Fibroblast of peridontal ligament (primary cell): Measurements from ENCODE around the gene ETFA.

Experiments
- DNase-seq: peaks from one replicate; pipeline ENCODE4 v3.0.0-alpha.2; 2010; ENCODE audit errors: extremely low read depth

ETFA gene

DNA sequence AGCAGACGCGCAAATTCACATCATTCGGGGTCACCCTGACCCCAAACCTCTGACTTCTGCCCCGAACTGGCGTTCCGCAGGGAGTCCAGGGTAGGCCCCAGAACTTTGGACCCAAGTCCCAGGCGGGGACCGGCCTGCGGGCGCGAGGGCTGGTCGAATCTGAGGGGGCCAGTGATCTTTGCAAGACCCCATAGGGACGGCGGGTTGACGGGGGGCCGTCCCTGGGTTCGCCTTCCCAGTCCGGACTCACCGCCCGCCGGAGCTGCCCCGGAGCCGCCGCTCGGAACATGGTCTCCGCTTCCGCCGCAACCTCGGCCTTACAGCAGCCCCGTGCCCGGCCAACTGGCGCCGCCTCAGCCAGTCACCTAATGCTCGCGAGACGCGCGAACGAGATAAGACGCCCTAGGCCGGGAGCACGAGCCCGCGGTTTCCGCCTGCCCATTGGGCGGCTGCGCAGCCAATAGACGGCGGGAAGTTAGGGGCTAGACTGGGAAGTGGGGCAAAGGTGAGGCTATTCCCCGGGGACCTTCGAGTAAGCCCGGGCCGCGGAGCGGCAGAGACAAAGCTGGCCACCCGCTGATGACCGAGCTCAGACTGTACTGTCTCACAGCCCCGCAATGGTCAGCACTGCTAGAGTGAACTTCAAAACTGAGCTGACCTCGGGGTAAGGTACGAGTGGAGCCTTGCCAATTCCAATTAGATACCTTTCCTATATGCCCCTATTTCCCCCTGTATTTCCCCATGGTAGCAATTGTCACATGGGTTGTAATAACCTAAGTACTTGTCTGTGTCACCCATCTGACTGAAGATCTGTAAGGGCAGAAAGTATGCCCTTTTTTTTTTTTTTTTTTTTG is at the start of gene ETFA:
TSS of gene ETFA (minus strand) at position 370 of the 854 bp plus-strand sequence. CDS start at position 289, 81 bp downstream.
- DNase-seq = peak; percentile 95

- DNase-seq = no peak
Observed at GRCh38 chr15:76360416-76360815, 49.1 kb upstream of the ETFA start.

- no peak for DNase-seq
Observed at GRCh38 chr15:76359152-76359551, 47.9 kb upstream of the ETFA start.

- no peak for DNase-seq
Observed at GRCh38 chr15:76358453-76358852, 47.2 kb upstream of the ETFA start.

- DNase-seq = no peak
Observed at GRCh38 chr15:76354823-76355440, 43.7 kb upstream of the ETFA start.

- no peak for DNase-seq
Observed at GRCh38 chr15:76353903-76354302, 42.6 kb upstream of the ETFA start.

DNA sequence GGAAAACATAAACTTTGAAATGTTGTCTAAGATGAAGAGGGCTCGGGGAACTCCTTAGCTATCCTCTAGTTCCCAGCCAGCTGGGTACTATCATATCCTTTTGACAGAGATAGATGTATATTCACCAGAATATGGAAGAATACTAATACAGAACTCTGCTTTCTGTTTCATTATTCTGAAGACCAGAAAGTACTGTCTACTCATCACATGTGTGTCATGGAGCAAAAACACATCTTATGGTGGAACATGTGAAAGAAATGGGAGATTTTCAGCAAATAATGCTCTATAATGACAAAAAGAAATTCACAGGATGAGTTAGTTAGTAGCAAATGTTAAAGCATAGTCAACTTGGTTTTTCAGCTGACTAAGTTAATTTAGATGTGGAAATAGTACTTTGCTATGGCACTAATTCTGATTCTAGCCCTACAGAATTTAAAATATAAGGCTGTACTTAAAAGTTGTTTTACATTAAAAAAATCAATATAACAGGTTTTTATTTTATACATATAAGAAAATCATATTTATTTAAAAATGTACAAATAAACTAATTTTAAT is 41.8 kb upstream of the ETFA start:
- no peak for DNase-seq

GRCh38 chr15:76349301-76350070 is 38.2 kb upstream of the ETFA start:
- DNase-seq = no peak

DNA sequence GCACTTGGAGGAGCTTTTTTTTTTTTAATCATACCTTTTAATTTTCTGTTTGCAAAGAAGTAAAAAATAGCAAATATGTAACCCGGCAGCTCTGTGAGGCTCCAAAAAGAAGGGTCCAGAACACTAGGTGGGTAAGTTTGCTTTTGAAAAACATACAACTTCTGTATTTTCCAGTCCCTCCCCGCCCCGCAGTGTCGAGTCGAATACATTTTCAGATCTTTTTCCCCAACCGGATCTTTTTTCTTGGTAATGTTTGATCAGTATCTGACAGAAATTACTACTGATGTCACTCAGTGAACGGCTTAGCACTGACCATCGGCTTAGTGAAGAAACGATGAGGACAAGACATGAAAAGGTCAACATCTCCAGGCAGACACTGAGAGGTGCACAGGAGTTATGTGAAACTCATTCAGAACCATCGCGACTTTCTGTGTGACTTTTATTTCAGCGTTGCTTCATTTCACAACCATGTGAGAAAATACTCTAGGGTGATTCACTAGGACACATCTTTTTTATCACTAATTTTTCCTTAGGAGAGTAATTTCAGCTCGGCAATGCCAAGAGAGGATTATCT is 36.3 kb upstream of the ETFA start:
- no peak for DNase-seq

DNA sequence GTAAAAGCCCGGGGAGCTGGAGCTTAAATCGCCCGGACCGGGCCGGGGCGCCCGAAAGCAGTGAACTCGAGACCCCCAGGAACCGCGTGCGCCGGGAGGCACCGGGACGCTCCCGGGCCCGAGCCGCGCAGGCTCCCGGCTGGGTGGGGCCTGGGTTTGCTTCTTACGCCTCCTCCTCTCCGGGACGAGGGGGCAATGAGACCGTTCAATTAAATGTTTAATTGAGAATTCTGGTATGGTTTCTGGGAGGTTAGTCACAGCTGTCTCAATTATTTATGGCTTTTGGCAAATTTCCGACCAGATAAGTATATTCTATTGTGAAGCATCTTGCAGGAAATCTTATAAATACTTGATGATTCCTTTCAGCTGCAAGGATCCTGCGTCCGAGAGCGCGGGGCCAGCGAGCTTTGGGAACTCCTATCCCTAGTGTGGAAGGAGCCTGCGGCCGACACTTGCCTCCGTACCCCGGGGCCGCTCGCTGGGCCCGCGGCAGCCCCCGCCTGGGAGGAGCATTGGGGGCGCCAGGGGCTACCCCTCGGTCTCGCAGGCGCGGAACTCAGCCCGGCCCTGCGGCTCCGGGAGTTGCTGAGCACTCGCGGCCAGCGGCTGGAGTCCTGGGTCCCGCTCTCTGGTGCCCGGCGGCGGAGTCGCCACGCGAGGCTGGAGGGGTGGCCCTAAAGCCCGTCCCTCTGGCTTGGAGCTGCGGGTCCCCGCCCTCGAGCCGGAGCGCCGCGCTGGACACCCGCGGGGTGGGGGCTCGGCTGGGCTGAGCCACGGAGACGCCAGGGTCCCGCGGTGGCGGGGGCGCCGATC is 35.6 kb upstream of the ETFA start:
- no peak for DNase-seq

DNA sequence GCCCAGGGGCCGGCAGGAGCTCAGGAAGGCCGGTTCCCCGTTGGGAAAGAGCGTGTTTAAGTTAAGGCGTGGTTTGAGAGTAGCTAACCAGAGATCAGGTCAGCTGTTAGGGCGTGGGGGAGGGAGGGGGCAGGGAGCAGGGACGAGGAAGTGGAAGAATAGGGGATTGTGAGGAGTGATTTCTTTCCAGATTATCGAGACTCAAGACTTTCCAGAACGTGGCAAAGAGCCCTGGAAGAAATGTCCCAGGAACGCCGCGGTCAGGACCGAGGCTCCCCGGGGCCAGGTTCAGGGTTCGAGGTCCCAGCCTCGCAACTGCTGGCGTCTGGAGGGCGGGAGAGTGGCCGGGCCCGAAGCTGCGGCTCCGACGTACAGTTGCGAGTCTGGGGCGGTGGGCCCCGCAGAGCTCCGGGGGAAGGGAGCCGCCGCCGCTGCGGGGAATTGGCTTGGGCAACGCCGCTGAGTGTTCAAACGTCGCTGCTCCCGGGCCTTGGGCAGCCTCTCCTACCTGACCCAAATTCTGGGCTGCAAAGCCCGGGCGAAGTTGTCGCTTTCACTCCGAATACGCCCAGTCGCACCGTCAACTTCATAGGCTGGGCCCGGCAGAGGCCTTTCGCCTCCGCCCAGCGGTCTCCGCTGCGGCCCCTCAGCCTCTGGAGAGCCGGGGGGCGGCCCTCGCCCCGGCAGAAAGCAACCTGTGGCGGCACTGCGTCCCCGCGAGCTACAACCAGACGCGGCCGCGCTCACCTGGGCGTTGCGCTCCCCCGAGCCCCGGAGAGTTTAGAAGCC is 34.8 kb upstream of the ETFA start:
- no peak for DNase-seq

DNA sequence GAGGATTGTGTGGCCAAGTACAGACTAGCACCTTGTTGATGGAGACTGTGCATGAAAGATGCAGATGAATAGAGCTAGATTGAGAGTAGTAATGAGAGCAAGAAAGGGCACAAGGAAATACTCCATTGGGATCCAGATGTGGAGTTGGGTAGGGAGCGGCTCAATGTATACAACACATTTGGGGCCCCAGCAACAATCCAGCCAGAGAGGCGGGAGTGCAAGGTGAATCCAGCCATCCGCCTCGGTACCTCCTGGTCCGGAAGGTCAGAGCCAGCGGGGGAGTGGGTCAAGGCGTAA is 34.3 kb upstream of the ETFA start:
- no peak for DNase-seq

DNA sequence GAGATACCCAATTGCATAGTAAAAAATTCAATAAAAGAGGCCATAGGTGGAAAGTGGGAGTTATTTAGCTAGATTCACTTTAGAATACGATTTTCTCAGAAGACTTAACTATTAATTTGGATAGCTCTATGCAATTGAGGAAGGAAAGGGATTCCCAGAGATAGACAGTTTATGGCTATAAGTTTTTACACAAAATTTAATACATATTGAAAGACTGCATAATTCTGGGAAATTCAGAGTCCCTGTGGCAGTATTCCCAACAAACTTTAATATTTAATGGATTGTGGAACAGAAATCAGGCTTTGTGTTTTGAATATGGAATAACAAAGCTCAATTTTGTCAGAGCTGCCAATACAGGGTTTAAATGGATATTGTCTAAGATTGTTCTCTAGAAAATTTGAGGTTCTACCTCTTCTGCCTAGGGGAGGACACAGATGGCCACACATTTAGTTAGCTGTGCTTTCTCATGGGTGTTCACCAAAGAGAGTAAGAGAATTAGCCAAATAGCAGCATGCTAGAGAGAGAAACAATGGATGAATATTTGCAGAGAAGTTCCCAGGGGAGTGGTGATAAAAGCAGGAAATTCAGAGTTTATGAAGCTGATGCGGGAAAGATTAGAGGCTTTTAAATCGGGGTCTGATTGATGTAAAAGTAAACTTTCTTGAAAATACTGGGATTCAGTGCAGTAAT is 33.8 kb upstream of the ETFA start:
- no peak for DNase-seq

DNA sequence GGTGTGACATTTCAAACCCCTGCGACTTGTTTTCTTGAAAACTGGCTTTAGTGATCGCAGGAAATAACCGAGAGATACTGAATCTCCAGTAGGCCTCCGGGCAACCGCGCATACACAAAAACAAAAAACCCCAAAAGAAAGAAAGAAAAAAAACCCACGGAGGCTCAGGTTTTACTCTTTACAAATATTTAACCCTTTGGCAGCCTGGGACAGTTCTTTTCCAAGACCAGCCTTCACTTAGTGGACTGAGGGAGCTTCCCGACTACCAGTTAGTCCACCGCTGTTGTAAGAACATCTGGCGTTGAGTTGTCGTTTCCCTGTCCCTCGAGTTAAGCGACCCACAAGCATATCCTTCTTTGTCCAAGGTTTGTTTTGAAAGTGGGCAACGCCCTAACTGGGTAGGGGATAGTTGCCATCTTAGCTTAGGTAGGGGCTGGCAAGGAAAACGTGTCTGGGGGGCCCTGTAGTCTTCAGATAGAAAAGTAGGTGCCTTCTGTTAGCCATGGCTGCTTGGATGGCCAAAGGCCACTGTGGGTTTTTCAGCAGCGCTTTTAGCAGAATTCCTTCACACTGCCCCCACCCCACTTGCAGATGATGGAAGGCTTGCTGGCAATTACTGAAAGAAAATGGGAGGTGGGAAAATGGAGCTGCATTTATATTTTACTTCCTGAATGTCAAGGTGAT is 32.2 kb upstream of the ETFA start:
- DNase-seq = no peak

GRCh38 chr15:76342382-76343201 is 31.3 kb upstream of the ETFA start:
- no peak for DNase-seq

DNA sequence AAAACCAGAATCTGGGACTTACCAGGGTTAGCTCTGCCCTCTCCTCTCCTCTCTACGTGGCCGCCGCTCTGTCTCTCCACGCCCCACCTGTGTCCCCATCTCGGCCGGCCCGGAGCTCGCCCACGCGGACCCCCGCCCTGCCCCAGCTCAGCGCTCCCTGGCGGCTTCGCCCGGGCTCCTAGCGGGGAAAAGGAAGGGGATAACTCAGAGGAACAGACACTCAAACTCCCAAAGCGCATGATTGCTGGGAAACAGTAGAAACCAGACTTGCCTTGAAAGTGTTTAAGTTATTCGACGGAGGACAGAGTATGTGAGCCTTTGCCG is 30.8 kb upstream of the ETFA start:
- no peak for DNase-seq

DNA sequence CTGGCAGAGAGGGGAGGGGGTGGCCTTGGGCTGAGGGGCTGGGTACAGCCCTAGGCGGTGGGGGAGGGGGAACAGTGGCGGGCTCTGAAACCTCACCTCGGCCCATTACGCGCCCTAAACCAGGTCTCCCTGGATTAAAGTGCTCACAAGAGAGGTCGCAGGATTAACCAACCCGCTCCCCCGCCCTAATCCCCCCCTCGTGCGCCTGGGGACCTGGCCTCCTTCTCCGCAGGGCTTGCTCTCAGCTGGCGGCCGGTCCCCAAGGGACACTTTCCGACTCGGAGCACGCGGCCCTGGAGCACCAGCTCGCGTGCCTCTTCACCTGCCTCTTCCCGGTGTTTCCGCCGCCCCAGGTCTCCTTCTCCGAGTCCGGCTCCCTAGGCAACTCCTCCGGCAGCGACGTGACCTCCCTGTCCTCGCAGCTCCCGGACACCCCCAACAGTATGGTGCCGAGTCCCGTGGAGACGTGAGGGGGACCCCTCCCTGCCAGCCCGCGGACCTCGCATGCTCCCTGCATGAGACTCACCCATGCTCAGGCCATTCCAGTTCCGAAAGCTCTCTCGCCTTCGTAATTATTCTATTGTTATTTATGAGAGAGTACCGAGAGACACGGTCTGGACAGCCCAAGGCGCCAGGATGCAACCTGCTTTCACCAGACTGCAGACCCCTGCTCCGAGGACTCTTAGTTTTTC is 30.2 kb upstream of the ETFA start:
- DNase-seq = no peak

DNA sequence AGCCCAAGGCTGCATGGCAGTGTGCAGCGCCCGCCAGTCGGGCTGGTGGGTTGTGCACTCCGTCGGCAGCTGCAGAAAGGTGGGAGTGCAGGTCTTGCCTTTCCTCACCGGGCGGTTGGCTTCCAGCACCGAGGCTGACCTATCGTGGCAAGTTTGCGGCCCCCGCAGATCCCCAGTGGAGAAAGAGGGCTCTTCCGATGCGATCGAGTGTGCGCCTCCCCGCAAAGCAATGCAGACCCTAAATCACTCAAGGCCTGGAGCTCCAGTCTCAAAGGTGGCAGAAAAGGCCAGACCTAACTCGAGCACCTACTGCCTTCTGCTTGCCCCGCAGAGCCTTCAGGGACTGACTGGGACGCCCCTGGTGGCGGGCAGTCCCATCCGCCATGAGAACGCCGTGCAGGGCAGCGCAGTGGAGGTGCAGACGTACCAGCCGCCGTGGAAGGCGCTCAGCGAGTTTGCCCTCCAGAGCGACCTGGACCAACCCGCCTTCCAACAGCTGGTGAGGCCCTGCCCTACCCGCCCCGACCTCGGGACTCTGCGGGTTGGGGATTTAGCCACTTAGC is 29.6 kb upstream of the ETFA start:
- no peak for DNase-seq
